Cardiac muscle cell (in vitro differentiated cells and primary cell): ENCODE measurements around the gene TBC1D4. TPM values are rescaled to one million over a fixed set of nuclear protein-coding genes. Genes with fewer than 3 reads are reported as not detected.
"Not testable (repeated sequence)": the region's sequence is repeated elsewhere in the genome, so short reads cannot be mapped to it uniquely, and the experiment has no call there.

Experiments
- DNase-seq, 2 donors: peaks; one replicate each; pipeline versions ENCODE4 v3.0.0 to v3.0.0-alpha.2; 2010 to 2017; ENCODE audit warnings: low read depth in 1 of 2, low spot score in 1 of 2
- H3K27ac ChIP-seq: fragments of 200-600 bp; sonication (generic); 2 replicates; pipeline ENCODE4 v1.5.1; 2016
- H3K27me3 ChIP-seq: fragments of 200-600 bp; sonication (generic); 2 replicates; pipeline ENCODE4 v1.6.0; 2016; ENCODE audit warnings: control low read depth
- H3K36me3 ChIP-seq: fragments of 200-600 bp; sonication (generic); 2 replicates; pipeline ENCODE4 v1.5.1; 2016; ENCODE audit warnings: control low read depth
- H3K4me1 ChIP-seq: fragments of 200-600 bp; sonication (generic); 2 replicates; pipeline ENCODE4 v1.8.1; 2017; ENCODE audit warnings: low read depth, mild to moderate bottlenecking, mixed run types
- H3K4me3 ChIP-seq: fragments of 200-600 bp; sonication (generic); 2 replicates; pipeline ENCODE4 v1.5.1; 2016; ENCODE audit warnings: mild to moderate bottlenecking
- H3K9me3 ChIP-seq: fragments of 200-600 bp; sonication (generic); 2 replicates; pipeline ENCODE4 v1.5.1; 2017; ENCODE audit warnings: low read depth, mild to moderate bottlenecking, control low read depth
- CTCF ChIP-seq: IDR thresholded peaks from 2 replicates; pipeline ENCODE4 v1.5.1; 2012; ENCODE audit warnings: low read depth, mild to moderate bottlenecking, low read length
- polyA plus RNA-seq: library from polyadenylated mRNA; unstranded; fragments of >200 nt; fragmentation: Nextera tagmentation; extraction: Ambion mirVana; gene quantifications from 2 replicates; pipeline ENCODE4 v1.2.1, GENCODE V29; 2016
- total RNA-seq: library from RNA; depleted of rRNA; stranded (reverse); fragments of >200 nt; gene quantifications from 2 replicates; pipeline ENCODE4 v1.2.3, GENCODE V29; 2016

TBC1D4 gene
- total and polyA plus RNA-seq, 2 experiments from 2014 or later = 14.8 to 43.7 TPM

GRCh38 chr13:75309981-75310580 is 171.9 kb downstream of the TBC1D4 start:
- Histone ChIP-seq H3K27me3 (no peaks in the 10 kb centered on the region), H3K36me3 (peaks cover 10% of the 10 kb centered on the region), H3K4me3 (no peak overlapping the region), H3K4me1 (peaks cover 6% of the 10 kb centered on the region), H3K9me3 (no peaks in the 10 kb centered on the region), H3K27ac (no peak overlapping the region)
- DNase-seq = no peak
- TF ChIP-seq CTCF = no peak

GRCh38 chr13:75308222-75308621 is 173.7 kb downstream of the TBC1D4 start:
- TF ChIP-seq CTCF = no peak
- H3K36me3 ChIP-seq = peaks cover 10% of the 10 kb centered on the region
- H3K4me1 ChIP-seq = peaks cover 10% of the 10 kb centered on the region
- H3K27me3 ChIP-seq = no peaks in the 10 kb centered on the region
- DNase-seq = no peak
- H3K4me3 ChIP-seq = no peak overlapping the region
- no peak overlapping the region for H3K27ac ChIP-seq
- no peaks in the 10 kb centered on the region for H3K9me3 ChIP-seq

- DNase-seq = no peak
- Histone ChIP-seq H3K9me3 (no peaks in the 10 kb centered on the region), H3K27ac (no peak overlapping the region), H3K36me3 (peaks cover 10% of the 10 kb centered on the region), H3K4me3 (no peak overlapping the region), H3K4me1 (peaks cover 10% of the 10 kb centered on the region), H3K27me3 (no peaks in the 10 kb centered on the region)
- TF ChIP-seq CTCF = no peak
These were observed 174.5 kb downstream of the TBC1D4 start for GRCh38 chr13:75307370-75307949.

- not testable (repeated sequence) for DNase-seq, H3K9me3 ChIP-seq, H3K27ac ChIP-seq, H3K27me3 ChIP-seq, H3K4me3 ChIP-seq
- H3K4me1 ChIP-seq = peaks cover 10% of the 10 kb centered on the region
- peaks cover 10% of the 10 kb centered on the region for H3K36me3 ChIP-seq
These were observed 175.0 kb downstream of the TBC1D4 start for GRCh38 chr13:75306967-75307366.

GRCh38 chr13:75305059-75305458 is 176.9 kb downstream of the TBC1D4 start:
- Histone ChIP-seq H3K27ac (no peak overlapping the region), H3K4me3 (no peak overlapping the region), H3K36me3 (peaks cover 5% of the 10 kb centered on the region), H3K9me3 (no peaks in the 10 kb centered on the region), H3K4me1 (peaks cover 10% of the 10 kb centered on the region), H3K27me3 (no peaks in the 10 kb centered on the region)
- peak; percentile 31 to 59 for DNase-seq
- no peak for TF ChIP-seq CTCF

GRCh38 chr13:75303263-75303662 is 178.7 kb downstream of the TBC1D4 start:
- Histone ChIP-seq H3K36me3 (peaks cover 9% of the 10 kb centered on the region), H3K27ac (no peak overlapping the region), H3K4me1 (peaks cover 10% of the 10 kb centered on the region), H3K9me3 (no peaks in the 10 kb centered on the region), H3K4me3 (no peak overlapping the region), H3K27me3 (no peaks in the 10 kb centered on the region)
- no peak for TF ChIP-seq CTCF
- DNase-seq = no peak
